Activated CD4-positive, alpha-beta memory T cell treated with anti-CD3 and anti-CD28 coated beads, Interleukin-2, amount 10 ng/mL, durations not matched to agents 7 days and 5 days (primary cell): ENCODE results near the gene CCDC50. TPM values are rescaled to one million over a fixed set of nuclear protein-coding genes. Genes with fewer than 3 reads are reported as not detected.

ENCODE experiments used
- CTCF ChIA-PET: fragments of 350-600 bp; sonication (Branson Sonifier 250); formaldehyde crosslinking; loops from one replicate; lab custom pipeline; 2021; ENCODE audit warnings: antibody characterized with exemption, inconsistent platforms; lab: Charles Lee
- POLR2A ChIA-PET: fragments of 350-600 bp; sonication (Branson Sonifier 250); formaldehyde crosslinking; loops from one replicate; lab custom pipeline; 2021; ENCODE audit warnings: antibody characterized with exemption; lab: Charles Lee
- DNase-seq: peaks from one replicate; pipeline ENCODE4 v3.0.0-alpha.2; 2020
- H3K27ac Mint-ChIP-seq: one replicate; pipeline ENCODE4 v1.8.0; 2021; ENCODE audit warnings: mild to moderate bottlenecking, mixed read lengths
- H3K27me3 Mint-ChIP-seq: one replicate; pipeline ENCODE4 v1.8.0; 2021; ENCODE audit warnings: mixed read lengths
- H3K36me3 Mint-ChIP-seq: one replicate; pipeline ENCODE4 v1.8.0; 2021; ENCODE audit warnings: low read depth, mixed read lengths
- H3K4me1 Mint-ChIP-seq: one replicate; pipeline ENCODE4 v1.8.0; 2021; ENCODE audit warnings: mixed read lengths
- H3K4me3 Mint-ChIP-seq: one replicate; pipeline ENCODE4 v1.8.0; 2021; ENCODE audit warnings: mild to moderate bottlenecking, mixed read lengths
- H3K9me3 Mint-ChIP-seq: one replicate; pipeline ENCODE4 v1.8.0; 2021; ENCODE audit warnings: mixed read lengths
- total RNA-seq, 2 experiments: library from RNA; stranded (reverse); gene quantifications; one replicate each; pipeline ENCODE4 v1.2.3, GENCODE V29; 2021

CCDC50 gene
- total RNA-seq, 2 experiments from 2014 or later: 15.5 to 17.0 TPM

DNA sequence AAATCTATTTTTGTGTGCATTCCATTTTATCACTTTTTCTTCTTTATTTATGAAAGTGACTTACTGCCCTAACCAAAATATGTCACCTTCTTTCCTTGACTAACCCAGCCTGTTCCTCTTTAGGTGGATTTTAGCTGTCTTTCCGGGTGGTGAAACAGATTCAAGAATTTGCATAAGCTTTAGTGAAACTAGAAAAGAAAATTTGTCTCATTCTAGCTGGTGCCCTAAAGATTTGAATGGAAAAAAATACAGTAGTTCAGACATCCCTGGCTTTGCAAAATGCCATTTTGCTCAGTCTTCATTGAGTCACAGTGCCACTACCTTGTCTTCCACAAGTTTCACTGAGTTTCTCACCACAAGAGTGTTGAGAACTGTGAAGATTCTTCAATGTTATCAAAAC lies 28.2 kb upstream of the CCDC50 start:
- no peak for DNase-seq
- CTCF ChIA-PET: no interaction called here
- Mint-ChIP-seq H3K4me3 (no peak overlapping the region), H3K27ac (no peak overlapping the region), H3K9me3 (no peaks in the 10 kb centered on the region), H3K36me3 (no peaks in the 10 kb centered on the region), H3K4me1 (no peaks in the 10 kb centered on the region), H3K27me3 (no peaks in the 10 kb centered on the region)
- POLR2A ChIA-PET: no interaction called here

DNA sequence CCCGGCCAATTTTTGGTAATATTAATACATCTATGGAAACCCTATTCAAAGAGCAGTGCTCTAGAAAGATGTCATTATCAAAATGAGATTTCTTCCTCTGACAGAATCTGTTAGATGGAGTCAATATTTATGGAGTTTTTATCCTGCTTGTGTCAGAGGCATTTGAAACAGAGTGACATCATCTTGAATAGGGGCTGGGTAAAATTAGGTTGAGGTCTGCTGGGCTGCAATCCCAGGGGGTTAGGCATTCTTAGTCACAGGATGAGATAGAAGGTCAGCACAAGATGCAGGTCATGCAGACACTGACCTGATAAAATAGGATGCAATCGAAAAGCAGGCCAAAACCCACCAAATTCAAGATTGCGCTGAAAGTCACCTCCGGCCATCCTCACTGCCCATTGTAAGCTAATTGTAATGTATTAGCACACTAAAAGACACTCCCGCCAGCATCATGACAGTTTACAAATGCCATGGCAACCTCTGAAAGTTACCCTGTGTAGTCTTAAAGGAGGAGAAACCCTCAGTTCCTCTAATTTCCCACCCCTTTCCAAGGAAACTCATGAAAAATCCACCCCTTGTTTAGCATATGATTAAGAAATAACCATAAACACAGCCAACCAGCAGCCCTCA lies 27.3 kb upstream of the CCDC50 start:
- DNase-seq: no peak
- CTCF ChIA-PET: no interaction called here
- H3K36me3 Mint-ChIP-seq: no peaks in the 10 kb centered on the region
- H3K27me3 Mint-ChIP-seq: no peaks in the 10 kb centered on the region
- POLR2A ChIA-PET: no interaction called here
- no peaks in the 10 kb centered on the region for H3K9me3 Mint-ChIP-seq
- no peaks in the 10 kb centered on the region for H3K4me1 Mint-ChIP-seq
- no peak overlapping the region for H3K27ac Mint-ChIP-seq
- no peak overlapping the region for H3K4me3 Mint-ChIP-seq

DNA sequence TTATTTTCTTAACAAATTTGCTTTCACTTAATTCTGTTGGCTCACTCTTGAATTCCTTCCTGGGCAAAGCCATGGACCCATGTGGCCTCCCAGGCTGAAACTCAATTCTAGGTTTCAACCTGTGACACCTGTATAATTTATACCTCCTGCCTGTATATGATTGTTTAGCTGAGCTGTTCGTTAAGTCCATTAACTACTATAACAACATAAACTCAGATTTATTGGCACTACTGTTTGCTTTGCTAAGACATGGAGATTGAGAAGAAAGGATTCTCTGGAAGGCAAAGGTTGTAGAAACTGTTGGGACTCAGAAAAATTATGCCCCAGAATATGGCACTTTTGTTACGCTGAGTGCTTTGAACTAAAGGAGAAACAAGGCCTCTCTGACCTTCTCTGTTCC lies 26.7 kb upstream of the CCDC50 start:
- POLR2A ChIA-PET: no interaction called here
- no peak overlapping the region for H3K4me3 Mint-ChIP-seq
- no peaks in the 10 kb centered on the region for H3K9me3 Mint-ChIP-seq
- no peak for DNase-seq
- H3K4me1 Mint-ChIP-seq: no peaks in the 10 kb centered on the region
- no peak overlapping the region for H3K27ac Mint-ChIP-seq
- H3K27me3 Mint-ChIP-seq: no peaks in the 10 kb centered on the region
- CTCF ChIA-PET: no interaction called here
- no peaks in the 10 kb centered on the region for H3K36me3 Mint-ChIP-seq

DNA sequence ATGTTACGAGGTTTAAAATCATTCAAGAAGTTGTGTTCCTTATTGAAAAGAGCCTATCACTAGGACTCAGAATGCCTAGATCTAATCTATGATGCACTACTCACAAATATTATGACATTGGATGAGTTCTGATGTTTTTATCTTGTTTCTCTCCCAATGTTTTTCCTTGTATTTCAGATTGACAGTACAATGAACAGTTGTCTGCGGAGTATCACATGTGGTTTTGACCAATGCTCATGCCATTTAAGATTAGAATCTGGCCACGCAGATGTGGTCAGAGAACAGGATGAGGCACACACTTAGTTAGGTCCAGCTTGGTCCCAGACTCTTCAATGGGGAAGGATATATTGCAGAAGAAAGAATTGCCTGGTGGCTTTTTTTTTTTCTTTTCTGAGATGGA lies 25.6 kb upstream of the CCDC50 start:
- CTCF ChIA-PET: no interaction called here

DNA sequence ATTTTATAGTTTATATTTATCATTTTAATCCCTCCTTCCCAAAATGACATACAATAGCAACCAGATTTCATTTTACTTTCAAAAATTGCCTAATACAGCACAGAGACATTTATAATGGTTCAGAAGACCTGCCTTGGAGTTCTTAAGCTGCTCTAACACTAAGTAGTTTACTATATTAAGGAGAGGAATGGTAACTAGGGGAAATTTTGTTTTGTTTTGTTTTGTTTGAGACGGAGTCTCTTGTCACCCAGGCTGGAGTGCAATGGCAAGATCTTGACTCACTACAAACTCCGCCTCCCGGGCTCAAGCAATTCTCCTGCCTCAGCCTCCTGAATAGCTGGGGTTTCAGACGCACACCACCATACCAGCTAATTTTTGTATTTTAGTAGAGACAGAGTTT lies 22.8 kb upstream of the CCDC50 start:
- no peaks in the 10 kb centered on the region for H3K36me3 Mint-ChIP-seq
- peaks cover 2% of the 10 kb centered on the region for H3K9me3 Mint-ChIP-seq
- ChIA-PET CTCF (no interaction called here), POLR2A (no interaction called here)
- no peak overlapping the region for H3K4me3 Mint-ChIP-seq
- no peaks in the 10 kb centered on the region for H3K27me3 Mint-ChIP-seq
- H3K27ac Mint-ChIP-seq: no peak overlapping the region
- no peak for DNase-seq
- H3K4me1 Mint-ChIP-seq: no peaks in the 10 kb centered on the region

More for the DNA sequence above, 25.6 kb upstream of the CCDC50 start:
- H3K9me3 Mint-ChIP-seq: peaks cover under 1% of the 10 kb centered on the region
- no peaks in the 10 kb centered on the region for H3K4me1 Mint-ChIP-seq
- H3K27ac Mint-ChIP-seq: no peak overlapping the region
- H3K36me3 Mint-ChIP-seq: no peaks in the 10 kb centered on the region
- H3K27me3 Mint-ChIP-seq: no peaks in the 10 kb centered on the region
- H3K4me3 Mint-ChIP-seq: no peak overlapping the region
- DNase-seq: no peak
- POLR2A ChIA-PET: no interaction called here

DNA sequence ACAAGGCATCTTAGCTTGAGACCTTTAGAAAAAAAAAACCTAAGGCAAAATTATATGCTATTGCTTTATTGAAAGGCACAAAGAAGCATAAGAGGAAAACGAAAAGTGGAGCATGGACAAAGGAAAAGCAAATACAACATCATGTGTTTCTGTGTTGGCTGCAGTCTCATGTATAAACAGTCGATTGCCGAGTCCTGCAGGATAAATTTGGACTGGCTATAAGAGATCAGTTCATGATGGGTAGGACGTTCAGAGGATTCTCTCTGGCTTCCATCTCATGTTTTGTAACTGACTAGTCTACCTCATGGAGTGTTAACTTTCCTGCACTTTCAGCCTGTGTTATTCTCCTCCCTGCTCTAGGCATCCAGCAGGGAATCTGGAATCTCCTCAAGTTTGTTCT lies 21.9 kb upstream of the CCDC50 start:
- Mint-ChIP-seq H3K27me3 (no peaks in the 10 kb centered on the region), H3K4me1 (no peaks in the 10 kb centered on the region), H3K4me3 (no peak overlapping the region), H3K36me3 (no peaks in the 10 kb centered on the region), H3K9me3 (peaks cover 2% of the 10 kb centered on the region), H3K27ac (no peak overlapping the region)
- ChIA-PET POLR2A (no interaction called here), CTCF (no interaction called here)
- DNase-seq: no peak

DNA sequence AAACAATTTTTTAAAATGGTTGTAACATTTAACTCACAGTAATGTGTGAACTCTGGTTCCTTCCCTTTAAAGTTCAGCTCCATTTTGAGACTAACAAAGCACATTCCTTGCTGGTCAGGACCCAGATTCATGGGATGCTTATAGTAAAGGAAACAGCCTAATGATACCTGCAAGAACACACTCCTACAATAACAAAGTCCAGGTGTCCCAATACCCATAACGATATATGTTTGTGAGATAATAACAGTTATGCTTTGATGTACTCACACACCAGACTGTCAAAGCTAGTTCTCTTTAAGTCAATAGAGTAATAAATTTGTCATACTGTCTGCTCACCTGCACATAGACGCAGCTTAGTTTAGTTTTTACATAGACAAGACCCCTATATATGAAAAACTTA lies 15.9 kb upstream of the CCDC50 start:
- POLR2A ChIA-PET: no interaction called here
- no peak overlapping the region for H3K4me3 Mint-ChIP-seq
- no peaks in the 10 kb centered on the region for H3K36me3 Mint-ChIP-seq
- no peaks in the 10 kb centered on the region for H3K4me1 Mint-ChIP-seq
- H3K9me3 Mint-ChIP-seq: peaks cover 8% of the 10 kb centered on the region
- H3K27me3 Mint-ChIP-seq: no peaks in the 10 kb centered on the region
- DNase-seq: no peak
- H3K27ac Mint-ChIP-seq: no peak overlapping the region
- CTCF ChIA-PET: no interaction called here

DNA sequence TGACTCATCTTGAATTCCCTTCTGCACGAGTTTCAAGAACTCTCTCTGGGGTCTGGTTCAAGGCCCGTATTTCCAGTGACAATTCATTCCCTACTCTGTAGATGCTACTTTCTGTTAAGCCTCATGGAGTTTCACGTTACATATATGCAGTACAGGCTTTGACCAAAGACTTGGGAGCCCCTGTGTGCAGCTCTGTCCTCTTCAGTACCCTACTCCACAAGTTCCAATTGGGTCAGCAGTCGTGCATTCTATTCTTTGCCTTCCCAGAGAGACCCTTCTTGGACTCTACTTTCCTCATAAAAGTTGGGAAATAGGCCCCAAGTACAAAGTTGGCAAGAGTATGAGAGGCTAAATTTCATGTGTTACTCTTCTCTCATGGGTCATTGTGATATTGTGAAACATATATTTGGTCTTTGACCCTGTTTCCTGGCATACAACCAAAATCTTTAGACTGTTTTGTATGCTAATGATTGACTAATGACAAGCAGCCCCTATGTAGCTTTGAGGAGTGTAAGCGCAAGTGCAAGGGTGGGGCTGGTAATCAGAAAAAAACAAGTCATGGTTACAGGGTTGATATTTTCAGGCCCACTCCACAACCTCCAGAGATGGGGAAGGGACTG lies 15.0 kb upstream of the CCDC50 start:
- no peaks in the 10 kb centered on the region for H3K4me1 Mint-ChIP-seq
- no peaks in the 10 kb centered on the region for H3K36me3 Mint-ChIP-seq
- H3K4me3 Mint-ChIP-seq: no peak overlapping the region
- H3K27ac Mint-ChIP-seq: no peak overlapping the region
- ChIA-PET POLR2A (no interaction called here), CTCF (no interaction called here)
- no peak for DNase-seq
- H3K9me3 Mint-ChIP-seq: peaks cover 6% of the 10 kb centered on the region
- no peaks in the 10 kb centered on the region for H3K27me3 Mint-ChIP-seq

DNA sequence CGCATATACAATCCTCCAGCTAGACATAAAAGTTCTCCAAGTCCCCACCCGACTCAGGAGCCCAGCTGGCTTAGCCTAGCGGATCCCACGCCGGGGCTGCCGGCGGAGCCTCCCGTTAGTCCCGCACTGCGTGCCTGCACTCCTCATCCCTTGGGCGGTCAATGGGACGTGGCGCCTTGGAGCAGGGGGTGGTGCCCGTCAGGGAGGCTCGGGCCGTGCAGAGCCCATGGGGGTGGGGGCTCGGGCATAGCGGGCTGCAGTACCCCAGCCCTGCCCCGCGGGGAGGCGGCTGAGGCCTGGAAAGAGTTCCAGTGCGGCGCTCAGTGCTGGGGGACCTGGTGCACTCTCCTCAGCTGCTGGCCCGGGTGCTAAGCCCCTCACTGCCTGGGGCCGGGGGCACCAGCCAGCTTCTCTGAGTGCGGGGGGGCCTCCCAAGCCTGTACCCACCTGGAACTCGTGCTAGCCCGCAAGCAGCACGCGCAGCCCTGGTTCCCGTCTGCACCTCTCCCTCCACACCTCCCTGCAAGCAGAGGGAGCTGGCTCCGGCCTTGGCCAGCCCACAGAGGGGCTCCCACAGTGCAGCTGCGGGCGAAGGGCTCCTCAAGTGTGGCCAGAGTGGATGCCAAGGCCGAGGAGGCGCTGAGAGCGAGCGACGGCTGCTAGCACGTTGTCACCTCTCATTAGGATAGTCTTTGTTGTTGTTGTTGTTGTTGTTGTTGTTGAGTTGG lies 12.2 kb upstream of the CCDC50 start:
- ChIA-PET POLR2A (no interaction called here), CTCF (no interaction called here)
- Mint-ChIP-seq H3K27me3 (no peaks in the 10 kb centered on the region), H3K4me1 (no peaks in the 10 kb centered on the region), H3K27ac (no peak overlapping the region), H3K9me3 (peaks cover 6% of the 10 kb centered on the region), H3K4me3 (no peak overlapping the region), H3K36me3 (no peaks in the 10 kb centered on the region)
- DNase-seq: no peak

DNA sequence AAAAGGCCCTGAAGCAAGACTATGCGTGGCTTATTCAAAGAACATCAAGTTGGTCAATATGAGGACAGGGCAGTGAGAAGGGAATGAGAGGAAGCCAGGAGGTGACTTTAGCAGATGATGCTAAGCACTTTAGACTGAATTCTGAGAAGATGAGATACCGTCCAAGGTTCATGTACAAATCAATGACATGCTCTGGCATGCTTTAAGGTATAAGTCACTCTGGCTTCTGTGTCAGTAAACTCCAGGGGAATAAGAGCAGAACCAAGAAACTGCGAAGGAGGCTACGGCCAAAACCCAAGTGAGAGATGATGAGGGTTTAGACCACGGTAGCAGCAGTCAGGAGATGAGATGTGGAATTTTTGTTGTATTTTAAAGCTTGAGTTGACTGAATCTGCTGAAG lies 8.9 kb upstream of the CCDC50 start:
- POLR2A ChIA-PET: no interaction called here
- no peak for DNase-seq
- H3K9me3 Mint-ChIP-seq: peaks cover 11% of the 10 kb centered on the region
- H3K27me3 Mint-ChIP-seq: peaks cover 2% of the 10 kb centered on the region
- no peaks in the 10 kb centered on the region for H3K36me3 Mint-ChIP-seq
- no peak overlapping the region for H3K27ac Mint-ChIP-seq
- H3K4me3 Mint-ChIP-seq: no peak overlapping the region
- CTCF ChIA-PET: no interaction called here
- H3K4me1 Mint-ChIP-seq: no peaks in the 10 kb centered on the region

DNA sequence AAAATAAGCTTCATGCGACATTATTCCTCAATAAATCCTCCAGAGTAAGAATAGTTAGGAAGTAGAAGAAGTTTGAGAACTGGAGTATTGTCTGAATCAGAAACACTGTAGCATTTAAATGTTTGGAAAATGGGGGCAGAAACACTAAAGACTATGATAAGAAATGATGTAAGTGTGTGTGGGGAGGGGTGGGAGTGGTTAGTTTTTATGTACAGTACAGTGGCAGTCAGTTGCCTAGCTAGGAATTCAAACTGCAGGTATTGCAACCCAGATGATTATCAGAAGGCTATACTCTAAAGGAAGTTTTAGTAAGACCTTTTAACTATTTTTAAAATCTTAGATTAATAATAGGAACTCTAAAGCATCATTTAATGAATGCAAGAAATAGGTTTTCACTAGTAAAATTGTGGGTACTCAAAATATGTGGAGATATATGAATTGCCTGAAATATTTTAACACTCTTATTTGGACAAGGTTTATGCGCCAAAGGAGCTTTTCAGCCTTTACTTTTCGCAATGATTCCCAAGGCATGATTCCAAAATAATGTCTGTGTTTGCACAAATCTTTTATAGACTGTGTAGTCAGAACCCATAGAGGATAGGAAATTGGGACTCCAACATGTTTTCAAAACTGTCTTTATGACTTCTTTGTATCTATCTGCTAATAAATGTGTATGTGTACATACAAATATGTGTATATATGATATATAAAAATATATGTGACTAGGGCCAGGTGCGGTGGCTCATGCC lies 8.0 kb upstream of the CCDC50 start:
- Mint-ChIP-seq H3K27ac (no peak overlapping the region), H3K4me1 (no peaks in the 10 kb centered on the region), H3K36me3 (no peaks in the 10 kb centered on the region), H3K9me3 (peaks cover 8% of the 10 kb centered on the region), H3K27me3 (peaks cover 2% of the 10 kb centered on the region), H3K4me3 (no peak overlapping the region)
- CTCF ChIA-PET: no interaction called here
- DNase-seq: no peak
- POLR2A ChIA-PET: no interaction called here

DNA sequence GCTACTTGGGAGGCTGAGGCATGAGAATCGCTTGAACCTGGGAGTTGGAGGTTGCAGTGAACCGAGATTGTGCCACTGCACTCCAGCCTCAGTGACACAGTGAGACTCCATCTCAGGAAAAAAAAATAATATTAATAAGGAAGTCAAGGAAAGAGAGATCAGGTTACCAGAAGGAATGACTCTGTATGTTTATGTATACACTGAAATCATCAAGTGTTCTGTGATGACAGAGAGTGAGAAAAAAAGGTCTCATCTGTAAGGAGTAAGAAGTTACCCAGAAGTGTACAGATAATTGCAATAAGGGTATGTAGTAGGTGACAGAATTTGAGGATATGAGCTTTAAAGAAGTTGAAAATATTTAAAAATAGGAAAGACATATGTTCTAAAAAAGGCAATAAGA lies 4.3 kb upstream of the CCDC50 start:
- Mint-ChIP-seq H3K4me1 (peaks cover 8% of the 10 kb centered on the region), H3K36me3 (no peaks in the 10 kb centered on the region), H3K27ac (no peak overlapping the region), H3K27me3 (peaks cover 10% of the 10 kb centered on the region), H3K9me3 (peaks cover 5% of the 10 kb centered on the region), H3K4me3 (no peak overlapping the region)
- ChIA-PET CTCF (no interaction called here), POLR2A (no interaction called here)
- DNase-seq: no peak

DNA sequence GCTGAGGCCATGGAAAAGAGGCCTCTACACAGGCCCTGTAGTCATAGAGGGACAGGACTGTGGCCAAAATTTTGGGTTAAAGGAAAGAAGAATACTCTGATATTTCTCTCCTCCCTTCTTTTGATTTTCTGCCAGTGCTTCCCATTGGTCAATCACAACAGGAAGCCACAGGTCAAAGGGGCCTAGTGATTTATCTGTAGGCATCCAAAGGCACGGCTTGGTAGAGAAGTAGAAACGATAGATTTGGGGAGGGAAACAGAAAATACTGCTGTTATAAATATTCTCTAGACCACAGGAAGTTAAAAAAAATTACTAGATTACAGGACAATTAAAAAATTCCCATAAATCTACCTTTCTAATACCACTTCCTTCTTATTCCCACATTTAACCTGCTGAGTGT lies 1.7 kb upstream of the CCDC50 start:
- H3K36me3 Mint-ChIP-seq: no peaks in the 10 kb centered on the region
- POLR2A ChIA-PET: no interaction called here
- no peak for DNase-seq
- CTCF ChIA-PET: no interaction called here
- H3K9me3 Mint-ChIP-seq: peaks cover 5% of the 10 kb centered on the region
- H3K27ac Mint-ChIP-seq: no peak overlapping the region
- H3K4me3 Mint-ChIP-seq: no peak overlapping the region
- peaks cover 17% of the 10 kb centered on the region for H3K27me3 Mint-ChIP-seq
- H3K4me1 Mint-ChIP-seq: peaks cover 21% of the 10 kb centered on the region
